H1 (cell line): Measurements from ENCODE around the gene LY86. TPM values are rescaled to one million over a fixed set of nuclear protein-coding genes. Genes with fewer than 3 reads are reported as not detected.

ENCODE experiments used
- CHD2 ChIP-seq: IDR thresholded peaks from 2 replicates; pipeline ENCODE4 v1.6.1; 2012; ENCODE audit warnings: low read length, improper control_type of control experiment
- CHD7 ChIP-seq: fragments of 300-600 bp; sonication (generic); IDR thresholded peaks from 2 replicates; pipeline ENCODE4 v1.7.1; 2012; ENCODE audit warnings: low read length, moderate library complexity, mild to moderate bottlenecking, inconsistent platforms; ENCODE audit not compliant: insufficient replicate concordance
- CREB1 ChIP-seq: IDR thresholded peaks from 2 replicates; pipeline ENCODE4 v1.6.1; 2012; ENCODE audit warnings: inconsistent platforms
- EP300 ChIP-seq, 2 experiments: IDR thresholded peaks; 1 replicate in 1 of 2; 2 replicates in 1 of 2; pipeline ENCODE4 v1.6.1; 2011 to 2012; ENCODE audit warnings: low read depth in 2 of 2, low read length in 2 of 2, mild to moderate bottlenecking in 2 of 2, borderline replicate concordance in 1 of 2, inconsistent platforms in 1 of 2, moderate library complexity in 1 of 2
- EZH2 ChIP-seq: fragments of 200-600 bp; sonication (generic); IDR thresholded peaks from 2 replicates; pipeline ENCODE4 v1.7.1; 2012; ENCODE audit warnings: low read depth, mild to moderate bottlenecking, moderate library complexity, low read length, inconsistent platforms; ENCODE audit not compliant: severe bottlenecking
- GABPA ChIP-seq: IDR thresholded peaks from 2 replicates; pipeline ENCODE4 v1.6.1; 2011; ENCODE audit warnings: mild to moderate bottlenecking, low read length, moderate library complexity, borderline replicate concordance; ENCODE audit not compliant: insufficient read depth
- JUND ChIP-seq: IDR thresholded peaks from 2 replicates; pipeline ENCODE4 v1.6.1; 2011; ENCODE audit warnings: mild to moderate bottlenecking, improper control_type of control experiment, low read length
- NANOG ChIP-seq: IDR thresholded peaks from 2 replicates; pipeline ENCODE4 v1.6.1; 2011; ENCODE audit warnings: low read length, low read depth, mild to moderate bottlenecking, inconsistent platforms; ENCODE audit not compliant: insufficient read depth, poor library complexity, severe bottlenecking
- SP2 ChIP-seq: IDR thresholded peaks from 2 replicates; pipeline ENCODE4 v1.6.1; 2012; ENCODE audit warnings: mild to moderate bottlenecking, low read length, inconsistent platforms
- SP4 ChIP-seq: IDR thresholded peaks from 2 replicates; pipeline ENCODE4 v1.6.1; 2012; ENCODE audit warnings: low read length, inconsistent platforms
- polyA plus RNA-seq, 7 experiments: library from polyadenylated mRNA; depleted of rRNA in 3 of 7; stranded (reverse) in 5 of 7; unstranded in 2 of 7; fragments of >200 nt in 5 of 7; fragments of 200-250 nt in 2 of 7; gene quantifications; 1 replicate in 5 of 7; 2 replicates in 1 of 7; 4 replicates in 1 of 7; pipeline versions ENCODE4 v1.2.1 to v1.2.3, GENCODE V29; 2011 to 2013; ENCODE audit warnings: missing spikeins in 2 of 7, mixed read lengths in 2 of 7
- total RNA-seq: library from RNA; stranded (reverse); fragmentation: NEBNext Ultra II Directional; extraction: Animal tissue kit (Norgen Biotek cat#: 25700); gene quantifications from 2 replicates; pipeline ENCODE4 v1.2.1, GENCODE V29; 2021

Gene LY86
- total and polyA plus RNA-seq, 2 of the 8 experiments (the other 6 are each of a cell fraction or from before 2014, with no cell fraction given), result not detected

- TF ChIP-seq CHD7 (no peak), GABPA (no peak), SP4 (no peak), JUND (no peak), EP300 (IDR thresholded peaks at IDR 0.05; ENCODE audit: borderline replicate concordance in 1 of 2, low read depth in 2 of 2, low read length in 2 of 2) (no peak), CHD2 (no peak), SP2 (no peak), EZH2 (peak; percentile 70), NANOG (no peak), CREB1 (no peak; the same call in 1 of the 2 replicates)
Observed at GRCh38 chr6:6546318-6547109, 42.0 kb upstream of the LY86 start (continued).
